Prostate gland (tissue), 2 donors: ENCODE results near the gene LRP4. TPM values are rescaled to one million over a fixed set of nuclear protein-coding genes. Genes with fewer than 3 reads are reported as not detected.
A peak's percentile ranks its signal among the peaks of the same experiment; 100 is the strongest.

Source experiments
- DNase-seq: peaks from one replicate; pipeline ENCODE4 v3.0.0-alpha.2; 2019; ENCODE audit warnings: low spot score
- H3K27ac ChIP-seq, 2 donors: fragments of 200-600 bp; sonication (generic); 2 replicates each; pipeline ENCODE4 v1.5.1; 2017 to 2019
- H3K27me3 ChIP-seq: fragments of 200-600 bp; sonication (generic); replicated peaks from 2 replicates; pipeline ENCODE4 v1.5.1; 2019; ENCODE audit not compliant: insufficient read depth
- H3K36me3 ChIP-seq, 2 donors: fragments of 200-600 bp; sonication (generic); 1 replicate in 1 of 2; 2 replicates in 1 of 2; pipeline versions ENCODE4 v1.5.1 to v1.8.1; 2017 to 2019
- H3K4me1 ChIP-seq: fragments of 200-600 bp; sonication (generic); replicated peaks from 2 replicates; pipeline ENCODE4 v1.5.1; 2019
- H3K4me3 ChIP-seq, 2 donors: fragments of 200-600 bp; sonication (generic); 2 replicates each; pipeline ENCODE4 v1.5.1; 2017 to 2019
- H3K9me3 ChIP-seq: fragments of 200-600 bp; sonication (generic); 2 replicates; pipeline ENCODE4 v1.5.1; 2017
- POLR2A ChIP-seq: fragments of 450-650 bp; IDR thresholded peaks from one replicate; pipeline ENCODE4 v1.6.1; 2016; ENCODE audit warnings: antibody characterized with exemption, mild to moderate bottlenecking
- POLR2AphosphoS5 ChIP-seq: sonication (generic); formaldehyde crosslinking; IDR thresholded peaks from one replicate; pipeline ENCODE4 v1.6.1; 2017; ENCODE audit warnings: antibody characterized with exemption
- WGBS: methylation state at CpG from one replicate; pipeline ENCODE4 v1.1.5; 2018; 5-methylcytosine and 5-hydroxymethylcytosine counted together
- intact Hi-C: fragments of 100-400 bp; cut with DNase I; formaldehyde crosslinking; loops from one replicate; pipeline ENCODE4 v1.14.2; 2022
- total RNA-seq, 2 donors: library from RNA; depleted of rRNA; stranded (reverse); fragments of >200 nt; gene quantifications; one replicate each; pipeline ENCODE4 v1.1.0, GENCODE V29; 2016
- TF ChIP-seq, protein P1 (sequence below), 4 experiments: fragments of 200-600 bp in 2 of 4; fragments of 450-650 bp in 2 of 4; sonication (generic) in 2 of 4; IDR thresholded peaks; 1 replicate in 3 of 4; 2 replicates in 1 of 4; pipeline ENCODE4 v1.5.1; 2016 to 2019; ENCODE audit warnings: antibody characterized with exemption in 4 of 4, mild to moderate bottlenecking in 2 of 4, moderate library complexity in 2 of 4

LRP4 gene
- total RNA-seq, 2 donors from 2014 or later = 8.6 to 10.8 TPM

DNA sequence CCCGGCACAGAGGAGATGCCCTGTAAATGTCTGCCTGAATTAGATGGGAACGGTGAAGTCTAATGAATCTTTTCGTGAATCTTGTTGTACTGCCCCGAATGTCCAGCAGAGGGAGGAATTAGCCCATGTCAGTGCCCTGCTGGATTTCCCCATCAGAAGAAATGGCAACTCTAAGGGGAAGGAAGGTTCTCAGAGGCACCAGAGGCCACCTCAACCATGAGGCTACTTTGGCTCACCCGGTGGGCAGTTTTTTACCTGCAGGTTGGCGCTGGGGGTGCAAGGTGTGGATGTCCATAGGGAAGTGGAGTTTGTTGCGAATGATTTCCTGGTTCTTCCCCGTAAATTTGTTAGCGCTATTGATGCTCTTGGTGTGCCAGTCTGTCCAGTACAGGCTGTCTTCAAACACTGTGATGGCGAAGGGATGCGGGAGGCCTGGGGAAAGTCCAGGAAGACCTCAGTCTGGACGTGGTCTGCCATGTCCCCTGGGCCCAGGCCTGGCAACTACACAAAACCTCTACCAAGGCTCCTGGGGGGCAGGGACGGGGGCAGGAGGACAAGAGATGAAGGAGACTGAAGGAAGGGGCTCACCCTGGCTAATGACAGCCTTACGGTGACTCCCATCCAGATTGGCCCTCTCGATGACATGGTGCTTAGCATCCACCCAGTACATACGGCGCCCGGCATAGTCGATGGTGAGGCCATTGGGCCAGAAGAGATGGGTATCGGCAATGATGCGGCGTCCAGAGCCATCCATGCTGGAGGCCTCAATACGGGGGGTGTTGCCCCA lies 28.5 kb downstream of the LRP4 start:
- Histone ChIP-seq H3K4me3 (no peak overlapping the region), H3K36me3 (no peaks in the 10 kb centered on the region), H3K4me1 (no peaks in the 10 kb centered on the region), H3K9me3 (no peaks in the 10 kb centered on the region), H3K27ac (no peak overlapping the region), H3K27me3 (no peaks in the 10 kb centered on the region)
- 60% methylated on average over 23 of the region's 23 CpGs for WGBS
- no peak for TF ChIP-seq POLR2A
- TF ChIP-seq, protein P1, sequence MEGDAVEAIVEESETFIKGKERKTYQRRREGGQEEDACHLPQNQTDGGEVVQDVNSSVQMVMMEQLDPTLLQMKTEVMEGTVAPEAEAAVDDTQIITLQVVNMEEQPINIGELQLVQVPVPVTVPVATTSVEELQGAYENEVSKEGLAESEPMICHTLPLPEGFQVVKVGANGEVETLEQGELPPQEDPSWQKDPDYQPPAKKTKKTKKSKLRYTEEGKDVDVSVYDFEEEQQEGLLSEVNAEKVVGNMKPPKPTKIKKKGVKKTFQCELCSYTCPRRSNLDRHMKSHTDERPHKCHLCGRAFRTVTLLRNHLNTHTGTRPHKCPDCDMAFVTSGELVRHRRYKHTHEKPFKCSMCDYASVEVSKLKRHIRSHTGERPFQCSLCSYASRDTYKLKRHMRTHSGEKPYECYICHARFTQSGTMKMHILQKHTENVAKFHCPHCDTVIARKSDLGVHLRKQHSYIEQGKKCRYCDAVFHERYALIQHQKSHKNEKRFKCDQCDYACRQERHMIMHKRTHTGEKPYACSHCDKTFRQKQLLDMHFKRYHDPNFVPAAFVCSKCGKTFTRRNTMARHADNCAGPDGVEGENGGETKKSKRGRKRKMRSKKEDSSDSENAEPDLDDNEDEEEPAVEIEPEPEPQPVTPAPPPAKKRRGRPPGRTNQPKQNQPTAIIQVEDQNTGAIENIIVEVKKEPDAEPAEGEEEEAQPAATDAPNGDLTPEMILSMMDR (IDR thresholded peaks at IDR 0.05) = peak; percentile 76 to 94 (median 90)
- peak; percentile 70 for TF ChIP-seq POLR2AphosphoS5
- intact Hi-C loops = loop anchor here (1.0 to 10.0 kb wide), 2 partner anchors 263 to 465 kb away; partner anchors contain the start of gene MYBPC3
- DNase-seq = peak; percentile 76

- intact Hi-C loops = loop anchor here (1.0 to 10.0 kb wide), 2 partner anchors 264 to 466 kb away; partner anchors contain the start of gene MYBPC3
- no peaks in the 10 kb centered on the region for H3K36me3 ChIP-seq
- TF ChIP-seq, protein P1 (IDR thresholded peaks at IDR 0.05) = no peak
These were observed 29.1 kb downstream of the LRP4 start for GRCh38 chr11:46889251-46889650.

GRCh38 chr11:46888636-46889035 lies 29.7 kb downstream of the LRP4 start:
- Histone ChIP-seq H3K4me3 (no peak overlapping the region), H3K27ac (no peak overlapping the region), H3K36me3 (no peaks in the 10 kb centered on the region), H3K4me1 (no peaks in the 10 kb centered on the region), H3K27me3 (no peaks in the 10 kb centered on the region), H3K9me3 (no peaks in the 10 kb centered on the region)
- TF ChIP-seq POLR2A = no peak
- TF ChIP-seq, protein P1 (IDR thresholded peaks at IDR 0.05) = no peak
- TF ChIP-seq POLR2AphosphoS5 = no peak
- 90% methylated on average over 5 of the region's 5 CpGs for WGBS
- no peak for DNase-seq
- intact Hi-C loops = loop anchor here (1.0 to 10.0 kb wide), 2 partner anchors 265 to 466 kb away; partner anchors contain the start of gene MYBPC3

More at GRCh38 chr11:46889251-46889650, 29.1 kb downstream of the LRP4 start:
- Histone ChIP-seq H3K9me3 (no peaks in the 10 kb centered on the region), H3K4me1 (no peaks in the 10 kb centered on the region), H3K4me3 (no peak overlapping the region), H3K27me3 (no peaks in the 10 kb centered on the region), H3K27ac (no peak overlapping the region)
- WGBS = 95% methylated on average over 7 of the region's 7 CpGs
- no peak for DNase-seq

DNA sequence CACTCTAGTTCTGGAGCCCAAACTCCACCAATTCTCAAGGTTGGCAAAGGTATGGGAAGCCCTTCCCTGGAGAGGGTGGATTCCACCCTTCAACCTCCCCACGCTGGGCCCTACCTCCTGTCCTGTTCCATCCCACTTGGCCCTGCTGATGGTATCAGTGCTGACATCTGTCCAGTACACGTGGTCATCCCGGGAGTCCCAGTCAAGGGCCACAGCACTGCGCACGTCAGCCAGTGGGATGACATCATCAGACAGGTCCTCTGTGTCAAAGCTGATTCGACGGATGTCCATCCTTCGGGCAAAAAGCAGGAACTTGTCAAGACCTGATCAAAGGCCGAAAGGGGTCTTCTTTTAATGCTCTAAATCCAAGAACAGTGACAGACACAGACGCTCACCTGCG lies 32.1 kb downstream of the LRP4 start:
- Histone ChIP-seq H3K9me3 (no peaks in the 10 kb centered on the region), H3K4me1 (no peaks in the 10 kb centered on the region), H3K4me3 (no peak overlapping the region), H3K27me3 (no peaks in the 10 kb centered on the region), H3K36me3 (no peaks in the 10 kb centered on the region), H3K27ac (no peak overlapping the region)
- TF ChIP-seq, protein P1 (IDR thresholded peaks at IDR 0.05) = no peak
- TF ChIP-seq POLR2AphosphoS5 (no peak), POLR2A (no peak)
- DNase-seq = no peak
- intact Hi-C loops = loop anchor here (10.0 kb wide), 1 partner anchor 469 kb away; the partner anchor contains the start of gene MYBPC3
- 91% methylated on average over 11 of the region's 11 CpGs for WGBS
